A673 (cell line): ENCODE results near the gene TMEM271.

Source experiments
- EZH2 ChIP-seq: fragments of 200-600 bp; sonication (generic); IDR thresholded peaks from 2 replicates; pipeline ENCODE4 v1.6.1; 2017; ENCODE audit warnings: borderline replicate concordance, low read depth, mild to moderate bottlenecking, mixed read lengths, antibody characterized with exemption, low read length; ENCODE audit not compliant: poor library complexity, severe bottlenecking
- TF ChIP-seq, protein P1 (sequence below): fragments of 300-800, 200-600 bp; sonication (generic); conservative IDR thresholded peaks from 2 replicates; pipeline ENCODE4 v1.5.1; 2017; ENCODE audit warnings: low read depth, mild to moderate bottlenecking, antibody characterized with exemption, low read length, moderate library complexity, mixed read lengths

DNA sequence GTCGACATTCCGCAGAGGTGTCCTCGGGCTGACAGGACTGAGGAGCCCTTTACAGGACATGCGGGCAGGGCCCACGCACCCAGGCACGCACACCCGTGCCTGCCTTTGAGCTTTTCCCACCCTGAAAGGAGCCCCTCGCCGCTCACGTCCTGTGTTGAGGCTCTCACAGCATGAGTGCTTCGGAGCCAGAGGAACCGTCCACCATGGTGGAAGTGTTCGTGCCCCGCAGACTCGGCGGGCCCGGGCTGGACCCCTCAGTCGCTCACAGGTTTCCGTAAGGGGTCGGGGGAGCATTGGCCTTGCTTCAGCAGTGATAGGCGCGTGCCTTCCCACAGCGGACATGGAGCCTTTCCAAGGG, 40.2 kb downstream of the TMEM271 start:
- TF ChIP-seq, protein P1, sequence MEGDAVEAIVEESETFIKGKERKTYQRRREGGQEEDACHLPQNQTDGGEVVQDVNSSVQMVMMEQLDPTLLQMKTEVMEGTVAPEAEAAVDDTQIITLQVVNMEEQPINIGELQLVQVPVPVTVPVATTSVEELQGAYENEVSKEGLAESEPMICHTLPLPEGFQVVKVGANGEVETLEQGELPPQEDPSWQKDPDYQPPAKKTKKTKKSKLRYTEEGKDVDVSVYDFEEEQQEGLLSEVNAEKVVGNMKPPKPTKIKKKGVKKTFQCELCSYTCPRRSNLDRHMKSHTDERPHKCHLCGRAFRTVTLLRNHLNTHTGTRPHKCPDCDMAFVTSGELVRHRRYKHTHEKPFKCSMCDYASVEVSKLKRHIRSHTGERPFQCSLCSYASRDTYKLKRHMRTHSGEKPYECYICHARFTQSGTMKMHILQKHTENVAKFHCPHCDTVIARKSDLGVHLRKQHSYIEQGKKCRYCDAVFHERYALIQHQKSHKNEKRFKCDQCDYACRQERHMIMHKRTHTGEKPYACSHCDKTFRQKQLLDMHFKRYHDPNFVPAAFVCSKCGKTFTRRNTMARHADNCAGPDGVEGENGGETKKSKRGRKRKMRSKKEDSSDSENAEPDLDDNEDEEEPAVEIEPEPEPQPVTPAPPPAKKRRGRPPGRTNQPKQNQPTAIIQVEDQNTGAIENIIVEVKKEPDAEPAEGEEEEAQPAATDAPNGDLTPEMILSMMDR, result no peak
- TF ChIP-seq EZH2, result no peak
